ENCODE measurements around the gene FBXO33. TPM values are rescaled to one million over a fixed set of nuclear protein-coding genes. Genes with fewer than 3 reads are reported as not detected.

FBXO33 gene
- total RNA-seq, 4 donors from 2014 or later = 12.6 to 25.2 (median 16.4) TPM

GRCh38 chr14:39393289-39393688, 38.9 kb downstream of the FBXO33 start:
- DNase-seq (ENCODE audit: low spot score) = no peak
- no peak for TF ChIP-seq CTCF (IDR thresholded peaks at IDR 0.05)
- ATAC-seq (ENCODE audit: low FRiP score) = no peak

GRCh38 chr14:39384177-39384576, 48.1 kb downstream of the FBXO33 start:
- ATAC-seq (ENCODE audit: low FRiP score) (no peak), DNase-seq (ENCODE audit: low spot score) (no peak)
- no peak for TF ChIP-seq CTCF (IDR thresholded peaks at IDR 0.05)

DNA sequence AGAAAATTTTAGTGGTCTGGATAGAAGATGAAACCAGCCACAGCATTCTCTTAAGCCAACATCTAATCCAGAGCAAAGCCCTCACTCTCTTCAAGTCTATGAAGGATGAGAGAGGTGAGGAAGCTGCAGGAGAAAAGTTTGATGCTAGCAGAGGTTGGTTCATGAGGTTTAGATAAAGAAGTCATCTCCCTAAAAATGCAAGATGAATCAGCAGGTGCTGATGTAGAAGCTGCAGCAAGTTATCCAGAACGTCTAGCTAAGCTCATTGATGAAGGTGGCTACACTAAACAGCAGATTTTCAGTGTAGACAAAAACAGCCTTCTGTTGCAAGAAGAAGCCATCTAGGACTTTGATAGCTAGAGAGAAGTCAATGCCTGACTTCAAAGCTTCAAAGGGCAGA, 48.5 kb downstream of the FBXO33 start:
- ATAC-seq (ENCODE audit: low FRiP score) (no peak), DNase-seq (ENCODE audit: low spot score) (no peak)
- TF ChIP-seq CTCF (IDR thresholded peaks at IDR 0.05) = no peak

DNA sequence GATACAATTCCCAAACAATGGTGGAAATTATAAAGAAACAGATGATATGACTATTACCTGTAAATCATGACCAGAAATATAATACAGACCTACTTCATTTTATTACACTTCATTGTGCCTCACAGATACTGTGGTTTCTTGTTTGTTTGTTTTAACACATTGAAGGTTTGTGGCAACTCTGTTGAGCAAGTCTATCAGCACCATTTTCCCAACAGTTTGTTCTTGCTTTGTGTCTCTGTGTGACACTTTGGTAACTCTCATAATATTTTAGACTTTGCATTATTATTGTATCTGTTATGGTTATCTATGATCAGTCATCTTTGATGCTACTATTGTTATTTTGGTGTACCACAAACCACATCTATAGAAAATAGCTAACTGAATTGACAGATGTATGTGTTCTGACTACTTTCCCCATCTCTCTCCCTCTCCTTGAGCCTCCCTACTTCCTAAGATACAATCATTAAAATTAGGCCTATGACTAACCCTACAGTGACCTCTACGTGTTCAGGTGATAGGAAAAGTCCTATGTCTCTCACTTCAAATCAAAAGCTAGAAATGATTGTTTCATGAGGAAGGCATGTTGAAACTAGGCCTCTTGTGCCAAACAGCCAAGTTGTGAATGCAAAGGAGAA, 49.1 kb downstream of the FBXO33 start:
- ATAC-seq (ENCODE audit: low FRiP score) (no peak), DNase-seq (ENCODE audit: low spot score) (no peak)
- no peak for TF ChIP-seq CTCF (IDR thresholded peaks at IDR 0.05)

DNA sequence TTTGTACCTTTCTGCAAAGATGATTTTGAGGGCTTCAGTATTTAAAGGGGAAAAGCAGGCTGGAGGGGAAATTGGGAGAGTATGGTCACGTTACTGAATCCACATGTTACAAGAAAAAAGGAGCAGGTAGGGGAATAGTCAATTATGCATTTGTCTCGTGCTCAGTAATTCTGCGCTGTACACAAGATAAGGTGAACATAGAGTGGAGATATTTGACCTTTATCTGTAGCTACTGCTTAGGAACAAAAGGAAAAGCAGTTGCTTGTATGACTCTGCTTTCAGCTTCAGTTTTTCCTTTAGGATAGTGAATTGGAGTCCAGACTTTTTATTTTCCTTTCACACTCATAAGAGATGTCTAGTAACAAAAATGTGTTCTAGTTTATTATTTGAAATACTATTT, 49.8 kb downstream of the FBXO33 start:
- ATAC-seq (ENCODE audit: low FRiP score) = no peak
- no peak for DNase-seq (ENCODE audit: low spot score)
- TF ChIP-seq CTCF (IDR thresholded peaks at IDR 0.05) = no peak

GRCh38 chr14:39381366-39381765, 50.9 kb downstream of the FBXO33 start:
- no peak for DNase-seq (ENCODE audit: low spot score)
- TF ChIP-seq CTCF (IDR thresholded peaks at IDR 0.05) = no peak
- ATAC-seq (ENCODE audit: low FRiP score) = no peak

- no peak for TF ChIP-seq CTCF (IDR thresholded peaks at IDR 0.05)
- ATAC-seq (ENCODE audit: low FRiP score) (peak; percentile 66), DNase-seq (ENCODE audit: low spot score) (no peak)
These were observed 55.4 kb downstream of the FBXO33 start for GRCh38 chr14:39376667-39377403.

Data from omental fat pad (tissue), 4 donors.